Hepatocyte (in vitro differentiated cells): Measurements from ENCODE around the gene MRGPRX2. TPM values are rescaled to one million over a fixed set of nuclear protein-coding genes. Genes with fewer than 3 reads are reported as not detected.

Source experiments
- DNase-seq: peaks from one replicate; pipeline ENCODE4 v3.0.0-alpha.2; 2016; ENCODE audit warnings: low spot score
- H2AFZ ChIP-seq: fragments of 200-600 bp; sonication (generic); 2 replicates; pipeline ENCODE4 v1.6.0; 2016; ENCODE audit warnings: antibody characterized with exemption, mild to moderate bottlenecking
- H3K27ac ChIP-seq: fragments of 200-600 bp; sonication (generic); 2 replicates; pipeline ENCODE4 v1.5.1; 2016; ENCODE audit warnings: mild to moderate bottlenecking
- H3K27me3 ChIP-seq: fragments of 200-600 bp; sonication (generic); 2 replicates; pipeline ENCODE4 v1.6.1; 2016
- H3K36me3 ChIP-seq: fragments of 200-600 bp; sonication (generic); replicated peaks from 2 replicates; pipeline ENCODE4 v1.5.1; 2016; ENCODE audit warnings: low read depth; ENCODE audit not compliant: insufficient read depth
- H3K4me1 ChIP-seq: fragments of 200-600 bp; sonication (generic); 2 replicates; pipeline ENCODE4 v1.5.1; 2016; ENCODE audit warnings: mild to moderate bottlenecking, moderate library complexity; ENCODE audit not compliant: insufficient read depth
- H3K4me2 ChIP-seq: fragments of 200-600 bp; sonication (generic); 2 replicates; pipeline ENCODE4 v1.6.0; 2016
- H3K4me3 ChIP-seq: fragments of 200-600 bp; sonication (generic); 2 replicates; pipeline ENCODE4 v1.5.1; 2016; ENCODE audit warnings: mild to moderate bottlenecking
- H3K79me2 ChIP-seq: fragments of 200-600 bp; sonication (generic); 2 replicates; pipeline ENCODE4 v1.6.0; 2017; ENCODE audit warnings: mild to moderate bottlenecking
- H3K9me2 ChIP-seq: fragments of 200-600 bp; sonication (generic); replicated peaks from 2 replicates; pipeline ENCODE4 v1.6.0; 2017; ENCODE audit warnings: mild to moderate bottlenecking; ENCODE audit not compliant: insufficient read depth
- H3K9me3 ChIP-seq: fragments of 200-600 bp; sonication (generic); 2 replicates; pipeline ENCODE4 v1.5.1; 2016; ENCODE audit warnings: low read depth, mild to moderate bottlenecking
- H4K20me1 ChIP-seq: fragments of 200-600 bp; sonication (generic); 2 replicates; pipeline ENCODE4 v1.6.0; 2016; ENCODE audit warnings: mild to moderate bottlenecking; ENCODE audit not compliant: insufficient read depth, poor library complexity, severe bottlenecking
- EZH2 ChIP-seq: fragments of 200-600 bp; sonication (generic); IDR thresholded peaks from 2 replicates; pipeline ENCODE4 v1.6.1; 2016; ENCODE audit warnings: antibody characterized with exemption, mild to moderate bottlenecking, borderline replicate concordance
- EZH2phosphoT487 ChIP-seq: fragments of 200-600 bp; sonication (generic); IDR thresholded peaks from one replicate; pipeline ENCODE4 v1.6.1; 2018; ENCODE audit warnings: antibody characterized with exemption, mild to moderate bottlenecking, low read depth, moderate library complexity; ENCODE audit not compliant: unreplicated experiment, severe bottlenecking
- WGBS: methylation state at CpG from one replicate; pipeline ENCODE4 v1.1.6; 2016; ENCODE audit warnings: low lambda C conversion rate; ENCODE audit errors: missing lambda C conversion rate; 5-methylcytosine and 5-hydroxymethylcytosine counted together
- polyA plus RNA-seq: library from polyadenylated mRNA; unstranded; fragments of >200 nt; fragmentation: Nextera tagmentation; extraction: Ambion mirVana; gene quantifications from 2 replicates; pipeline ENCODE4 v1.2.1, GENCODE V29; 2016
- total RNA-seq: library from RNA; depleted of rRNA; stranded (reverse); fragments of >200 nt; gene quantifications from 2 replicates; pipeline ENCODE4 v1.2.3, GENCODE V29; 2014
- TF ChIP-seq, protein P1 (sequence below): fragments of 200-600 bp; sonication (generic); IDR thresholded peaks from 2 replicates; pipeline ENCODE4 v1.5.1; 2016; ENCODE audit warnings: antibody characterized with exemption, mild to moderate bottlenecking; ENCODE audit not compliant: poor library complexity

Gene MRGPRX2
- total and polyA plus RNA-seq, 2 experiments from 2014 or later = not detected

GRCh38 chr11:19055016-19055415 is 5.5 kb downstream of the MRGPRX2 start:
- DNase-seq = no peak
- Histone ChIP-seq H3K4me2 (no peak overlapping the region), H3K36me3 (no peaks in the 10 kb centered on the region), H3K4me1 (no peaks in the 10 kb centered on the region), H3K9me3 (no peaks in the 10 kb centered on the region), H3K4me3 (no peak overlapping the region), H3K9me2 (no peaks in the 10 kb centered on the region), H3K79me2 (no peaks in the 10 kb centered on the region), H4K20me1 (no peaks in the 10 kb centered on the region), H3K27ac (no peak overlapping the region), H3K27me3 (no peaks in the 10 kb centered on the region), H2AFZ (no peak overlapping the region)
- WGBS = 91% methylated on average over 3 of the region's 3 CpGs
- TF ChIP-seq, protein P1, sequence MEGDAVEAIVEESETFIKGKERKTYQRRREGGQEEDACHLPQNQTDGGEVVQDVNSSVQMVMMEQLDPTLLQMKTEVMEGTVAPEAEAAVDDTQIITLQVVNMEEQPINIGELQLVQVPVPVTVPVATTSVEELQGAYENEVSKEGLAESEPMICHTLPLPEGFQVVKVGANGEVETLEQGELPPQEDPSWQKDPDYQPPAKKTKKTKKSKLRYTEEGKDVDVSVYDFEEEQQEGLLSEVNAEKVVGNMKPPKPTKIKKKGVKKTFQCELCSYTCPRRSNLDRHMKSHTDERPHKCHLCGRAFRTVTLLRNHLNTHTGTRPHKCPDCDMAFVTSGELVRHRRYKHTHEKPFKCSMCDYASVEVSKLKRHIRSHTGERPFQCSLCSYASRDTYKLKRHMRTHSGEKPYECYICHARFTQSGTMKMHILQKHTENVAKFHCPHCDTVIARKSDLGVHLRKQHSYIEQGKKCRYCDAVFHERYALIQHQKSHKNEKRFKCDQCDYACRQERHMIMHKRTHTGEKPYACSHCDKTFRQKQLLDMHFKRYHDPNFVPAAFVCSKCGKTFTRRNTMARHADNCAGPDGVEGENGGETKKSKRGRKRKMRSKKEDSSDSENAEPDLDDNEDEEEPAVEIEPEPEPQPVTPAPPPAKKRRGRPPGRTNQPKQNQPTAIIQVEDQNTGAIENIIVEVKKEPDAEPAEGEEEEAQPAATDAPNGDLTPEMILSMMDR = no peak
- TF ChIP-seq EZH2 = no peak

DNA sequence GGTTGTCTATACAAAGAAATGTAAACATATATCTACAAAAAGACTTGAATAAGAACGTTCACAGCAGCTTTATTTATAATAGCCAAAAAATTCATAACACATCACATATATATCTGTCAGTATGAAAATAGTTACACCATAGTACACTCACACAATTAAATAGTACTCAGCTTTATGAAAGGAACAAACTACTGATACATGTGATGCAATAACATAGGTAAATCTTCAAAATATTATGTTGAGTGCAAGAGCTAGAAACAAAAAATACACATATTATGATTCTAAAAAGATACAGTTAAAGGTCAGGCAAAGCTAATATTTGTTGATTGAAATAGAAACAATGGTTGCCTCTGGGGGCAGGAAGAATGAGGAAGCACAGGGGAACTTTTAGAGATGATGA is 6.6 kb downstream of the MRGPRX2 start:
- WGBS = 65% methylated on average over 1 of the region's 1 CpG
- no peak overlapping the region for H2AFZ ChIP-seq
- H3K9me2 ChIP-seq = no peaks in the 10 kb centered on the region
- no peaks in the 10 kb centered on the region for H3K36me3 ChIP-seq
- no peak for DNase-seq
- no peak overlapping the region for H3K27ac ChIP-seq
- no peak overlapping the region for H3K4me2 ChIP-seq
- no peaks in the 10 kb centered on the region for H4K20me1 ChIP-seq
- TF ChIP-seq EZH2 (no peak), EZH2phosphoT487 (no peak)
- TF ChIP-seq, protein P1 = no peak
- H3K27me3 ChIP-seq = no peaks in the 10 kb centered on the region
- no peaks in the 10 kb centered on the region for H3K9me3 ChIP-seq
- no peaks in the 10 kb centered on the region for H3K79me2 ChIP-seq
- no peak overlapping the region for H3K4me3 ChIP-seq
- H3K4me1 ChIP-seq = no peaks in the 10 kb centered on the region

GRCh38 chr11:19050281-19050680 is 10.2 kb downstream of the MRGPRX2 start:
- TF ChIP-seq, protein P1 = no peak
- no peak for TF ChIP-seq EZH2phosphoT487
- TF ChIP-seq EZH2 = no peak
- WGBS = 60% methylated on average over 2 of the region's 2 CpGs
- H3K36me3 ChIP-seq = no peaks in the 10 kb centered on the region

GRCh38 chr11:19049351-19049750 is 11.2 kb downstream of the MRGPRX2 start:
- WGBS = 46% methylated on average over 1 of the region's 1 CpG
- Histone ChIP-seq H3K36me3 (no peaks in the 10 kb centered on the region), H4K20me1 (no peaks in the 10 kb centered on the region), H3K9me2 (no peaks in the 10 kb centered on the region), H3K27ac (no peak overlapping the region), H3K9me3 (no peaks in the 10 kb centered on the region), H3K27me3 (no peaks in the 10 kb centered on the region), H2AFZ (no peak overlapping the region), H3K4me2 (no peak overlapping the region), H3K4me3 (no peak overlapping the region), H3K4me1 (no peaks in the 10 kb centered on the region), H3K79me2 (no peaks in the 10 kb centered on the region)
- TF ChIP-seq, protein P1 = no peak
- TF ChIP-seq EZH2phosphoT487 (no peak), EZH2 (no peak)
- no peak for DNase-seq

More at GRCh38 chr11:19050281-19050680, 10.2 kb downstream of the MRGPRX2 start:
- Histone ChIP-seq H3K79me2 (no peaks in the 10 kb centered on the region), H4K20me1 (no peaks in the 10 kb centered on the region), H2AFZ (no peak overlapping the region), H3K9me2 (no peaks in the 10 kb centered on the region), H3K9me3 (no peaks in the 10 kb centered on the region), H3K4me2 (no peak overlapping the region), H3K27ac (no peak overlapping the region), H3K4me1 (no peaks in the 10 kb centered on the region), H3K27me3 (no peaks in the 10 kb centered on the region), H3K4me3 (no peak overlapping the region)
- no peak for DNase-seq
